DND-41 (cell line): ENCODE results near the gene MCU.

ENCODE experiments used
- ATAC-seq: fragments of 200-7000 bp; cut with Tn5 transposase; 3 replicates; pipeline ENCODE4 v1.9.1; 2021; ENCODE audit warnings: low read depth; ENCODE audit not compliant: insufficient read depth
- DNase-seq: peaks from one replicate; pipeline ENCODE4 v3.0.0-alpha.2; 2020
- H2AFZ ChIP-seq: 2 replicates; pipeline ENCODE4 v1.6.0; 2012; ENCODE audit warnings: low read depth, low read length
- H3K27ac ChIP-seq: 2 replicates; pipeline ENCODE4 v1.5.1; 2012; ENCODE audit warnings: low read length, inconsistent platforms
- H3K27me3 ChIP-seq: fragments of 200-600 bp; sonication (generic); 2 replicates; pipeline ENCODE4 v1.6.0; 2012; ENCODE audit warnings: low read length, mild to moderate bottlenecking, inconsistent platforms; ENCODE audit not compliant: insufficient read depth, poor library complexity
- H3K36me3 ChIP-seq: 2 replicates; pipeline ENCODE4 v1.5.1; 2012; ENCODE audit warnings: low read length, inconsistent platforms; ENCODE audit not compliant: insufficient read depth
- H3K4me1 ChIP-seq: 2 replicates; pipeline ENCODE4 v1.5.1; 2012; ENCODE audit warnings: mild to moderate bottlenecking, low read length; ENCODE audit not compliant: insufficient read depth
- H3K4me2 ChIP-seq: 2 replicates; pipeline ENCODE4 v1.6.0; 2012; ENCODE audit warnings: mild to moderate bottlenecking, moderate library complexity, low read length, inconsistent platforms; ENCODE audit not compliant: insufficient read depth
- H3K4me3 ChIP-seq, 2 experiments: fragments of 200-600 bp in 1 of 2; shearing (Covaris generic) in 1 of 2; 2 replicates each; pipeline ENCODE4 v1.5.1; 2012 to 2016; ENCODE audit warnings: inconsistent platforms in 2 of 2, low read length in 2 of 2, mild to moderate bottlenecking in 2 of 2, low read depth in 1 of 2, moderate library complexity in 1 of 2
- H3K79me2 ChIP-seq: 2 replicates; pipeline ENCODE4 v1.6.0; 2012; ENCODE audit warnings: low read length, inconsistent platforms; ENCODE audit not compliant: insufficient read depth
- H3K9ac ChIP-seq: 2 replicates; pipeline ENCODE4 v1.6.0; 2012; ENCODE audit warnings: low read depth, mild to moderate bottlenecking, inconsistent platforms, low read length, moderate library complexity
- H3K9me3 ChIP-seq: 2 replicates; pipeline ENCODE4 v1.5.1; 2012; ENCODE audit warnings: low read length, moderate library complexity, mild to moderate bottlenecking, inconsistent platforms; ENCODE audit not compliant: insufficient read depth, severe bottlenecking
- H4K20me1 ChIP-seq: 2 replicates; pipeline ENCODE4 v1.6.0; 2012; ENCODE audit warnings: low read length; ENCODE audit not compliant: insufficient read depth
- EZH2 ChIP-seq: IDR thresholded peaks from 3 replicates; pipeline ENCODE4 v1.6.1; 2012; ENCODE audit warnings: borderline replicate concordance, low read depth, mild to moderate bottlenecking, moderate library complexity, low read length, inconsistent platforms; ENCODE audit not compliant: severe bottlenecking
- TF ChIP-seq, protein P1 (sequence below): IDR thresholded peaks from 2 replicates; pipeline ENCODE4 v1.5.1; 2012; ENCODE audit warnings: borderline replicate concordance, low read length, moderate library complexity, mild to moderate bottlenecking; ENCODE audit not compliant: poor library complexity, severe bottlenecking; ENCODE audit errors: extremely low read depth

MCU gene

DNA sequence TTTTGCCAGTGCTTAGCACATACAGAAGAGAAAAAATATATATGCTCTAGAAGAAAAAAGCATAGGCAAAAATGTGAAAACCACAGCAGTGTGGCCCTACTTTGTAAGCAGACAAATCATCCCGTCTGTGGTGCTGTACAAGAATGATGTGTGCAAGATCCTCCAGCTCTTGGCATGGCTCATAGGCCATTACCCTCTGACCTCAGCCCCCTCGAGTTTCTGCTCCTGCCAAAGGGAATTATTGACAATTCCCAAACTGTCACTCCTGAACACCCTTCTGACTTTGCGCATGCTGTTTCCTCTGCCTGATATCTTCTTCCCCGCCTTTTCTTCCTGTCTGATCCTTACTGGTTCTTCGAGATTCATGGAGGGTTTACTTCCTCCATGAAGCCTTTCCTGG, 235.5 kb downstream of the MCU start:
- no peaks in the 10 kb centered on the region for H3K36me3 ChIP-seq
- no peaks in the 10 kb centered on the region for H3K27me3 ChIP-seq
- no peaks in the 10 kb centered on the region for H3K9me3 ChIP-seq
- no peaks in the 10 kb centered on the region for H3K4me1 ChIP-seq
- TF ChIP-seq, protein P1, sequence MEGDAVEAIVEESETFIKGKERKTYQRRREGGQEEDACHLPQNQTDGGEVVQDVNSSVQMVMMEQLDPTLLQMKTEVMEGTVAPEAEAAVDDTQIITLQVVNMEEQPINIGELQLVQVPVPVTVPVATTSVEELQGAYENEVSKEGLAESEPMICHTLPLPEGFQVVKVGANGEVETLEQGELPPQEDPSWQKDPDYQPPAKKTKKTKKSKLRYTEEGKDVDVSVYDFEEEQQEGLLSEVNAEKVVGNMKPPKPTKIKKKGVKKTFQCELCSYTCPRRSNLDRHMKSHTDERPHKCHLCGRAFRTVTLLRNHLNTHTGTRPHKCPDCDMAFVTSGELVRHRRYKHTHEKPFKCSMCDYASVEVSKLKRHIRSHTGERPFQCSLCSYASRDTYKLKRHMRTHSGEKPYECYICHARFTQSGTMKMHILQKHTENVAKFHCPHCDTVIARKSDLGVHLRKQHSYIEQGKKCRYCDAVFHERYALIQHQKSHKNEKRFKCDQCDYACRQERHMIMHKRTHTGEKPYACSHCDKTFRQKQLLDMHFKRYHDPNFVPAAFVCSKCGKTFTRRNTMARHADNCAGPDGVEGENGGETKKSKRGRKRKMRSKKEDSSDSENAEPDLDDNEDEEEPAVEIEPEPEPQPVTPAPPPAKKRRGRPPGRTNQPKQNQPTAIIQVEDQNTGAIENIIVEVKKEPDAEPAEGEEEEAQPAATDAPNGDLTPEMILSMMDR: no peak
- TF ChIP-seq EZH2: no peak
- H3K9ac ChIP-seq: no peak overlapping the region
- ATAC-seq: no peak
- no peak overlapping the region for H3K27ac ChIP-seq
- no peak overlapping the region for H2AFZ ChIP-seq
- no peak overlapping the region for H3K4me3 ChIP-seq
- no peak overlapping the region for H3K4me2 ChIP-seq
- H4K20me1 ChIP-seq: no peaks in the 10 kb centered on the region
- DNase-seq: no peak
- H3K79me2 ChIP-seq: no peaks in the 10 kb centered on the region

DNA sequence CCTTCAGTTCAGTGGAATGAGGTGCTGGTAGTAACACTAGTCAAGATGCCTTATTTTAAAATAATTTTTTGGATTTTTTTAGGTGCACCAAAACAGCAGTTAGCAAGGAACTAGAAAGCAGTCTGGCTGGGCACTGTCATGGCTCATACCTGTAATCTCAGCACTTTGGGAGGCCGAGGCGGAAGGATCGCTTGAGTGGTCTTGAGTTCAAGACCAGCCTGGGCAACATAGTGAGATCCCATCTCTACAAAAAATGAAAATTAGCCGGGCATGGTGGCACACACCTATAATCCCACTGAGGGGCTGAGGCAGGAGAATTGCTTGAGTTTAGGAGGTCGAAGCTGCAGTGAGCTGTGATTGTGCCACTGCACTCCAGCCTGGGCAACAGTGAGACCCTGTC, 236.9 kb downstream of the MCU start:
- Histone ChIP-seq H4K20me1 (no peaks in the 10 kb centered on the region), H3K27ac (no peak overlapping the region), H3K4me2 (no peak overlapping the region), H3K79me2 (no peaks in the 10 kb centered on the region), H3K36me3 (no peaks in the 10 kb centered on the region), H3K27me3 (no peaks in the 10 kb centered on the region), H3K4me3 (no peak overlapping the region), H3K9me3 (no peaks in the 10 kb centered on the region), H3K4me1 (no peaks in the 10 kb centered on the region), H3K9ac (no peak overlapping the region), H2AFZ (no peak overlapping the region)
- DNase-seq (no peak), ATAC-seq (no peak)
- TF ChIP-seq EZH2: no peak
- TF ChIP-seq, protein P1: no peak

DNA sequence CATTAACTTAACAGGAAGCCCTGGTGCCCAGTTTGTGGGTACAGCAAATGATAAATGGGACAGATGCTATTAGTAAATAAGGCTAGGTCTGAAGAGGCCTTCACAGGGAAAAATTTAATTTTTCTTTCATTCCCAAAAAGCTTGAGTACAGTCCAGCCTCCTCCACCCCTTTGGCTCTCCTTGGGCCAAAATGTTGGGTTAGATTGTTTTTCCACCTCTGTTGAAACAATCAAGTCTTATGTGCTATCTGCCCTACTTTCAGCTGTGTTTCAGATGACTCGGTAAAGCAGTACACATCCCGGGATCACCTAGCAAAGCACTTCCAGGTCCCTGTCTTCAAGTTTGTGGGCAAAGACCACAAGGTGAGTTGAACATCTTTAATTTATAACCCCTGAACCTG, 238.3 kb downstream of the MCU start:
- no peaks in the 10 kb centered on the region for H3K9me3 ChIP-seq
- H3K4me1 ChIP-seq: no peaks in the 10 kb centered on the region
- no peak for DNase-seq
- no peak overlapping the region for H3K4me3 ChIP-seq
- TF ChIP-seq, protein P1: no peak
- TF ChIP-seq EZH2: no peak
- H3K27ac ChIP-seq: no peak overlapping the region
- no peaks in the 10 kb centered on the region for H3K36me3 ChIP-seq
- no peak for ATAC-seq
- H3K9ac ChIP-seq: no peak overlapping the region
- no peak overlapping the region for H3K4me2 ChIP-seq
- H3K27me3 ChIP-seq: no peaks in the 10 kb centered on the region
- no peak overlapping the region for H2AFZ ChIP-seq
- no peaks in the 10 kb centered on the region for H4K20me1 ChIP-seq
- H3K79me2 ChIP-seq: no peaks in the 10 kb centered on the region

DNA sequence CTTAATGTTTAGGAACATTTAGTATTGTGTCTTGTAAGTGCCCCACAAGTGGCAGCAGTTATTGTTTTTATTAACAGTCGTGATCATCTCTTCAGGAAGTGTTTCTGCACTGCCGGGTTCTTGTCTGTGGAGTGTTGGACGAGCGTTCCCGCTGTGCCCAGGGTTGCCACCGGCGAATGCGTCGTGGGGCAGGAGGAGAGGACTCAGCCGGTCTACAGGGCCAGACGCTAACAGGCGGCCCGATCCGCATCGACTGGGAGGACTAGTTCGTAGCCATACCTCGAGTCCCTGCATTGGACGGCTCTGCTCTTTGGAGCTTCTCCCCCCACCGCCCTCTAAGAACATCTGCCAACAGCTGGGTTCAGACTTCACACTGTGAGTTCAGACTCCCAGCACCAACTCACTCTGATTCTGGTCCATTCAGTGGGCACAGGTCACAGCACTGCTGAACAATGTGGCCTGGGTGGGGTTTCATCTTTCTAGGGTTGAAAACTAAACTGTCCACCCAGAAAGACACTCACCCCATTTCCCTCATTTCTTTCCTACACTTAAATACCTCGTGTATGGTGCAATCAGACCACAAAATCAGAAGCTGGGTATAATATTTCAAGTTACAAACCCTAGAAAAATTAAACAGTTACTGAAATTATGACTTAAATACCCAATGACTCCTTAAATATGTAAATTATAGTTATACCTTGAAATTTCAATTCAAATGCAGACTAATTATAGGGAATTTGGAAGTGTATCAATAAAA, 240.5 kb downstream of the MCU start:
- Histone ChIP-seq H4K20me1 (no peaks in the 10 kb centered on the region), H2AFZ (no peak overlapping the region)

More for the DNA sequence above, 240.5 kb downstream of the MCU start:
- Histone ChIP-seq H3K4me2 (no peak overlapping the region), H3K4me1 (no peaks in the 10 kb centered on the region), H3K9me3 (no peaks in the 10 kb centered on the region), H3K4me3 (no peak overlapping the region), H3K27ac (no peak overlapping the region), H3K27me3 (no peaks in the 10 kb centered on the region), H3K36me3 (no peaks in the 10 kb centered on the region), H3K9ac (no peak overlapping the region), H3K79me2 (no peaks in the 10 kb centered on the region)
- TF ChIP-seq, protein P1: no peak
- TF ChIP-seq EZH2: no peak
- no peak for DNase-seq
- no peak for ATAC-seq
